AG20443 (cell line): ENCODE measurements around the gene MUC12.
"Not testable (repeated sequence)": the region's sequence is repeated elsewhere in the genome, so short reads cannot be mapped to it uniquely, and the experiment has no call there.

Experiments
- DNase-seq: peaks from one replicate; pipeline ENCODE4 v3.0.0; 2012; ENCODE audit warnings: low spot score, mixed read lengths

Gene MUC12

GRCh38 chr7:100969066-100969615 is at the start of gene MUC12:
TSS of gene MUC12 (plus strand) at chr7:100969565. CDS start at chr7:100969623, 58 bp downstream.
- no peak for DNase-seq

- DNase-seq: not testable (repeated sequence)
These were observed 49.5 kb upstream of the MUC12 start for GRCh38 chr7:100919779-100920437.

DNA sequence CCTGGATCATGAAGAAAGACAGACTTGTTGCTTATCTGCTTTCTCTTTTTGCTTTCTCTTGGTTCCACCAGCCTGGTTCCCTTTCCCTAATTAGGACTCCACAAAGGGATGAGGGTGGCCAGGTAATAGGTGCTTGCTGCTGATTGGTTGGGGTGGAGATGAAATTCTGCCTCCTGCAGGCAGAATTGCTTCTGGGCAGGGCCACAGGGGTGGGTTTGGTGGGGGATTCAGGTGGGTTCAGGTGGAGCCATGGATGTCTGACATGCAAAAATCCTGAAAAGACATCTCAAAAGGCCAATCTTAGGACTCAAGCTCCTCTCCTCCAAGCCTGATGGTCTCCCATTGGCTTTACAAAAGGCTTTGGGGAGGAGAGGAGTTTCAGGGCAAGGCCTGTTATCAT is 48.3 kb upstream of the MUC12 start:
- no peak for DNase-seq

DNA sequence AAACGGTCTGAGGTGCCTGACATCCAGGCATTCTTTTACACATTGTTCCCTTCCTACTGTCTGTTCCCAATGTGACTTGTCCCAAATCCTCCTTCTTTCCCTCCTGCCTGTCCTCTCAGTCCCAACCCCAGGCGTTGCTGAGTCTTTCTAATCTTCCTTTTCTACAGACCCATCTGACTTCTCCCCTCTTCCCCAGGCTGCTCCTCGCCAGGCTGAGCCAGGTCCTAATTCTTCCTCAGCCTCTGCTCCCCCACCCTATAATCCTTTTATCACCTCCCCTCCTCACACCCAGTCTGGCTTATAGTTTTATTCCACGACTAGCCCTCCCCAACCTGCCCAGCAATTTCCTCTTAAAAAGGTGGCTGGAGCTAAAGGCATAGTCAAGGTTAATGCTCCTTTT is 45.7 kb upstream of the MUC12 start:
- DNase-seq: not testable (repeated sequence)

DNA sequence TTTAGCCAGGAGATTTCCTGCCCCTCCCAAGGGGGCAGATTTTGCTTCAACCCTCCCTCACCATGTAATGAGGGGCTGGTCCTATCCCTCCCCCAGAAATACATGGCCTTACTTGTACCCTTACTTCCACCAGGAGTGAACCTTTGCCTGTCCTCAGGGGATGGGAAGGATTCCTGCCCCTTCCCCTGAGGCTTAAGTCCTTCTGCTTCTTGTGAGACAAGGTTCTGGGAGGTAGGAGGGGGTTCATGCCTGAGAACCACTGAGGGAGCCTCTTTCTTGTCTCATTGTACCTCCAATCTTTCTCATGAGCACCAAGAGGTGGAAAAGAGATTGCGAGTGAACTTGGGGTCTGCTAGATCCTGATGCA is 39.6 kb upstream of the MUC12 start:
- DNase-seq: no peak

DNA sequence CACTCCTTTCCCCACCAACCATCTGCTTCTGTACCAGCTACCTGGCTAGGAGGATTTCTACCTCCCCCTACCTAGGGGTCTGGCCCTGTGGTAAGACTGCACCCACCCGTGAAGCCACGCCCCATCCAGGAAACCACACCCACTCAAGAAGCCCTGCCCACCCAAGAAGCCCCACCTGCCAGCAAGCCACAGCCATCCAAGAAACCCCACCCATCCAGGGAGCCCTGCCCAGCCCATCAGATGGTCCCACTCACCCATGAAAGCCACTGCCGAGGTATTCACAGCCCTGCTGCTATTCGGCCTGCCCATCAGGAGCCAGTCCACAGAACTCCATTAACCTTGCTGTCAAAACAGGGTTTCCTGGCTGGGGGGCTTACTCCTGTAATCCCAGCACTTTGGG is 35.6 kb upstream of the MUC12 start:
- peak; percentile 7 for DNase-seq

DNA sequence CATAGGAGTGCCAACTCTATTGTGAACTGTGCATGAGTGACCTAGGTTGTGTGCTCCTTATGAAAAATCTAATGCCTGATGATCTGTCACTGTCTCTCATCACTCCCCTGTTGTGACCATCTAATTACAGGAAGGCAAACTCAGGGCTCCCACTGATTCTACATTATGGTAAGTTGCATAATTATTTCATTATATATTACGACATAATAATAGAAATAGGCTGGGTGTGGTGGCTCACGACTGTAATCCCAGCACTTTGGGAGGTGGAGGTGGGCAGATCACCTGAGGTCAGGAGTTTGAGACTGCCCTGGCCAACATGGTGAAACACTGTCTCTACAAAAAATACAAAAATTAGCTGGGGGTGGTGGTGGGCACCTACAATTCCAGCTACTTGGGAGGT is 34.0 kb upstream of the MUC12 start:
- not testable (repeated sequence) for DNase-seq

DNA sequence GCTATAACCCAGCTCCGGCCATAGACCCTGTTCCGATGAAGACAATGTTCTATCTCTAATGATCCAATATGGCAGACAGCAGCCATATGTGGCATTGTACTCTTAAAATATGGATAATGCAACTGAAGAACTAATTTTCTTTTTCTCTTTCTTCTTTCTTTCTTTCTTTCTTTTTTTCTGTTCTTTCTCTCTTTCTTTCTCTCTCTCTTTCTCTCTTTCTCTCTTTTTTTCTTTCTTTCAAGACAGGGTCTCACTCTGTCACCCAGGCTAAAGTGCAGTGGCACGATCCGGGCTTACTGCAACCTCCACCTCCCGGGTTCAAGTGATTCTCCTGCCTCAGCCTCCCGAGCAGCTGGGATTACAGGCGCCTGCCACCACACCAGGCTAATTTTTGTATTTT is 33.2 kb upstream of the MUC12 start:
- not testable (repeated sequence) for DNase-seq

DNA sequence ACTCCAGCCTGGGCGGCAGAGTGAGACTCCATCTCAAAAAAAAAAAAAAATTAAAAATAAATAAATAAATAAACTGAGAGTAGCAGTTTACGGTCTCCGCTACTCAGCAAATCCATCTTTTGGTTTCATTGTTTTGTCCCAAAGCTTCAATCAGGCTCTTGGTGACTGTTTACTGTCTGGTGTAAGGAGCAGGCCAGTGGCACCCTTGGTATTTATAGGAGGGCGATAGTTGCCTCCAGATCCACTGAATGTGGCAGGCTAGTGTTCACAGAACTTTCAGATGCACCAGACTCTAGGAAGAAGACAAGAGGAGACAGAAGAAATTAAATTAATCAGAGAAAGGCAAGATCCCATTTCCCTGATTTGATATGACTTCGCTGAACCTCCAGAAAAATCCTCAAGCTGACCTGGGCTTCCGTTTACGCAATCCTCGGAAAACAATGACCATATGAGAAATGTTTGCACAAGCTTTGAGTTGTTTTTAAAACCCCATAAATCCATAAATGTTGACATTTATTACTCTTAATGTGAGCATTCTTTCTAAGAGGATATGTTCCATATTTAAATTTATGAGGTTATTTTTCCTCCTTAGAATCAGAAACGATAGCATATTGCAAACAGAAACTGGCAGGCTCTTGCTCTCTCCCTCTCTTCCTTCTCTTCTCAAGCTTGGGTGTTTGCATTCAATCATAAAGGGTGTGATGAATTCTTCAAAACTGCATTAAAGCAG is 27.2 kb upstream of the MUC12 start:
- no peak for DNase-seq

DNA sequence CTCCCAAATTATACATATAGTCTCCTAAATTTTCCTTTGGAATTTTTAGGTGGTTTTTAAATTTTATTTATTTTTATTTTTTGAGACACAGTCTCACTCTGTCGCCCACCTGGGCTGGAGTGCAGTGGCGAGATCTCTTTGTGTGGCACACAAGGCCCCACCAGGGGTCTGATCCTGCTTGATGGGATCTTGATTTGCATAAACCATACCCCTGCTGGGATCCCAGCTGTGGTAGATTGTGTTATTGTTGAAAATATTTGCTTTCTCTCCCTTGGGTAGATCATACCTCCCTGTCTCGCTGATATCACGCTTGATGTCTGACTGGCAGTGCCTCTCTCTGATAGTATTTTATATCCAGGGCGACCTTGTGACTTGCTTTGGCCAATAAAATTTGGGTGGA is 25.7 kb upstream of the MUC12 start:
- no peak for DNase-seq

DNA sequence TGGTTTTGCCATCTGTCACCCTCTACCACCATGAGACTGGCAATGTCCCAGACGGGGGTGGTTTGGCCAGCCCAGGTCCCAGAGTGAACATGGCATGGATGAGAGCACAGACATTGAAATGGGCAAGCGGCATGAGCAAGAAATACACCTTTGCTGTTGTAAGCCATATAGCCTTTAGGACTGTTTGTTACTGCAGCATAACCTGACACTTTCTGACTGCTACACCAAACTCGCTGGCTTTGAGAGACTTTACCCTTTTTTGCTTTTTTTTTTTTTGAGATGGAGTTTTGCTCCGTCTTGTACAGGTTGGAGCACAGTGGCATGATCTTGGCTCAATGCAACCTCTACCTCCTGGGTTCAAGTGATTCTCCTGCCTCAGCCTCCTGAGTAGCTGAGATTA is 25.2 kb upstream of the MUC12 start:
- no peak for DNase-seq

DNA sequence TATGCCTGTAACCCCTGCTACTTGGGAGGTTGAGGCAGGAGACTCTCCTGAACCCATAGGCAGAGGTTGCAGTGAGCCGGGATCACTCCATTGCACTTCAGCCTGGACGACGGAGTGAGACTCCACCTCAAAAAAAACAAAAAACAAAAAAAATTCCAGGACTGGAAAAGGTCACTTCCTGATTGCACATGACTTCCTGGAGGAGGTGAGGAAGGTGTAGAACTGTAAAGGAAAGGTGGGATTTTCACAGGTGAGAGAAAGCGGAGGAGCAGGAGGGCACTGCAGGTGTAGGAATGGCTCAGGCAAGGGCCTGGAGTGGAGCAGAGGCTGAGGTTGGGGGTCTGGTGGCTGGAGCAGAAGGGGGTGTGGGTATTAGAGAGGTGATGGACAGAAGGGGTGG is 23.3 kb upstream of the MUC12 start:
- DNase-seq: no peak

DNA sequence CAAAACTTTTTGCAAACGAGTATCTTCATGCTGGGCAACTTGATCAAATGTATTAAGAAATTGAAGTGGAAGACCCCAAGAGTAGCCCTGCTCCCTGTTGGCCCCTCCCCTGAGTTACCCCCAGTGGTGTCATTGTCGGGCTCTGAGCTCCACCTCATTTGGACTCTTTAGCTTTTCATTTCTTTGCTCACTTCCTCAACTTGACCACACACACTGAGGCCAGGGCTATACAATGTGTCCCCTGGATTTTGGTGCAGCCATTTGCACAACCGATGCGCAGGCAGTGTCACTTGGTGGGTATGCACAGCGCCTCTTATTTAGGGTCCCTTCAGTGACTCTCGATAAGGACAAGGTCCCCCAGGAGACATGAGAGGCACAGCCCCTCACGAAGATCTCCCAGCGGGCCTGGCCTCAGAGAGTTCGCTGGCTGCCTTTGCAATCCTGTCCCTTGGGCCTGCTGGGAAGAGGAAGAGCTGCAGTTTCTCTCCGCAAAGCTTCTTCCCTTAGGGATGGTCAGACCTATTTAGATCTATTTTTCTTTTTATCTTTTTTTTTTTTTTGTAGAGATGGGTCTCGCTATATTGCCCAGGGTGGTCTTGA is 22.5 kb upstream of the MUC12 start:
- peak; percentile 6 for DNase-seq

DNA sequence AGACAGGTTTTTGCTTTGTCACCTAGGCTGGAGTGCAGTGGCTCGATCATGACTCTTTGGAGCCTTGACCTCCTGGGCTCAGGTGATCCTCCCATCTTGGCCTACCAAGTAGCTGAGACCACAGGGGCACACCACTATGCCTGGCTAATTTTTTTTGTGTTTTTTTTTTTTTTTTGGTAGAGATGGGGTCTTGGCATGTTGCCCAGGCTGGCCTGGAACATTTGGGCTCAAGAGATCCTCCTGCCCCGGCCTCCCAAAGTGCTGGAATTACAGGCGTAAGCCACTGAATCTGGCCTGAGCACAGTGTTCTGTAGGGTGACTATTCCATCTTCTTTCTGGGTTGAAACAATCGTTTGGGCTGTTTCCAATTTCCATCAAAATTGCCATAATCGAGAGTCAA is 21.6 kb upstream of the MUC12 start:
- no peak for DNase-seq

DNA sequence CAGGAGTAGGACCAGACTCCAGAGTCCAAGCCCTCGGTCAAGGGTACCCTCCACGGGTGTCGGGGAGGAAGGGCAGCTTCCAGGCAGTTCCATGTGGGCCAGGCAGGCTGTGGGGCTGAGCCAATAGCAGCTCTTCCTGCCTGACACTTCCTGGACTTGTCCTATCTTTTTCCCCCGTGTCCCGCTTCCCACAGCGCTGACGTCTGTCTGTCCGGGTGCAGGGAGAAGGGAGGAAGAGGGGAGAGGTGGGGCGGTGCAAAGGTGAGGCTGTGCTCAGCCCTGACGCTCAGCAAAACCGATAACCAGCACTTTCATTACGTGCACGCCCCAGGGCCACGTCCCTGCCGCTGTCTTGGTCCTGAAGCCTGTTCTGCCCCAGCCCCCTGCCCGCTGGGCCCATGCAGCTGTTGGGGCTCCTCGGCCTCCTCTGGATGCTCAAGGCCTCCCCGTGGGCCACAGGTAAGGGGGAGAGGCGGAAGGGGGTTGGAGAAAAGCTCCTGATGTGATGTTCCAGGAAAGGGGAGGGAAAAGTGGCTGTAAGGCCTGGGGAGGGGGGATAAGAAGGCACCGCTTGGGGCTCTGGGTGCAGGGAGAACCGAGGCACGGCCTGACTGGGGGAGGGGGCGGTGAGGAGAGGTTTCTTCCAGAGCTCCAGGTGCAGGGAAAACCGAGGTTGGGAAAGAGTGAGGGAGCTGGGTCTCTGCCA is 20.0 kb upstream of the MUC12 start, which contains the start of gene MUC3A:
TSS of gene MUC3A (plus strand) at position 308 of the 706 bp plus-strand sequence. CDS start at position 399, 91 bp downstream.
- DNase-seq: peak; percentile 16

DNA sequence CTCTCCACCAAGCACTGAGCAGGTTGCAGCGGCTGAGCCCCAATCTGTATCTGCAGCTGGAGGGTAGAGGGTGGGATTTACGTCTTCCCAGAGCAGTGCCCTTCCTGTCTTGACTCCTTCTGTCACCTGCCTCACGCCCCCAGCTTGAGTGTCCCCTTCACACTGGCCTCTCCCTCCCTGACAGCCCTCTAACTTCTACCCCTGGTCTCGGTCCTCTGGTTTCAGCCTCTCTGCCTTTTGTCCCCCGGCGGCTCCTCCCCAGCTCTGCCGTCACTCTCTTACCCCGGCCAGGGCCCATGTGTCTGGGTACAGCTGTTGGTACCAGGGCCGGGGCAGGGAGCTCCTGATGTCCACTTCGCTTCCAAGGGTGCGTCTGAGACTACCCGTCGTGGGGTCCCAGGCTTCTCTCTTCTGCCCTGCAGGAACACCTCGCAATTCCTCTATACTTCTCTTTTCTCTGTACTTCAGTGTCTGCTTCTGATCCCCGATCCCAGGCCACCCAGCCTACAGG is 19.4 kb upstream of the MUC12 start:
- peak; percentile 17 for DNase-seq

DNA sequence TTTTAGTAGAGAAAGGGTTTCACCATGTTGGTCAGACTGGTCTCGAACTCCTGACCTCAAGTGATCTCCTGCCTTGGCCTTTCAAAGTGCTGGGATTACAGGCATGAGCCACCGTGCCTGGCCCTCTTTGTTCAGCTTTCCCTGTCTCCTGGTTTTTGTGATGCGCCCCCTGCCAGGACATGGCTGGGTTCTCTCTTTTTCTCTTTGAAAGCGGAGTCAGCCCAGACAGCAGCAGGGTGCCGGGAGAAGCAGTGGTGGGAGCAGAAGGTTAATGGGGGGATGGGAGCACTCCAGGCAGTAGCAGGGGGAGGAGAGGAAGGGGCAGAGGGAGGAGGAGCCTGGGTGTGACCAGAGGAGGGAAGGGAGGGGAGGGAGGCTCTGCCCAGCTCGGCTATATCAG is 18.2 kb upstream of the MUC12 start:
- peak; percentile 10 for DNase-seq

GRCh38 chr7:100951888-100952560 is 17.3 kb upstream of the MUC12 start:
- DNase-seq: peak; percentile 11

DNA sequence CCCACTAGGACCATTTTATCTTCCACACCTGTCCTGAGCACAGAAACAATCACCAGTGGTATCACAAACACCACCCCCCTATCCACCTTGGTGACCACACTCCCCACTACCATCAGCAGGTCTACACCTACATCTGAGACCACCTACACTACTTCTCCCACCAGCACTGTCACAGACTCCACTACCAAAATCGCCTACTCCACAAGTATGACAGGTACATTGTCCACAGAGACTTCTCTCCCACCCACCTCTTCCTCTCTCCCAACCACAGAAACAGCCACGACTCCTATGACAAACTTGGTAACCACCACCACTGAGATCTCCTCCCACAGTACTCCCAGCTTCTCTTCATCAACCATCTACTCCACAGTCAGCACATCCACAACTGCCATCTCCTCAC is 16.7 kb upstream of the MUC12 start:
- DNase-seq: peak; percentile 7

GRCh38 chr7:100957832-100958421 is 11.4 kb upstream of the MUC12 start:
- DNase-seq: no peak

GRCh38 chr7:100959894-100960293 is 9.5 kb upstream of the MUC12 start:
- DNase-seq: no peak
